Fibroblast of pulmonary artery (primary cell): ENCODE results near the gene ADAM10.
A peak's percentile ranks its signal among the peaks of the same experiment; 100 is the strongest.

ENCODE experiments used
- DNase-seq: peaks from one replicate; pipeline ENCODE4 v3.0.0-alpha.2; 2010; ENCODE audit warnings: low read depth
- H3K4me3 ChIP-seq: replicated peaks from 2 replicates; pipeline ENCODE4 v1.5.1; 2011; ENCODE audit warnings: low read depth, mild to moderate bottlenecking, control low read depth, low read length, moderate library complexity
- TF ChIP-seq, protein P1 (sequence below): IDR thresholded peaks from 2 replicates; pipeline ENCODE4 v1.5.1; 2011; ENCODE audit warnings: mild to moderate bottlenecking, control low read depth, low read length, inconsistent platforms; ENCODE audit errors: missing control alignments

The ADAM10 gene

DNA sequence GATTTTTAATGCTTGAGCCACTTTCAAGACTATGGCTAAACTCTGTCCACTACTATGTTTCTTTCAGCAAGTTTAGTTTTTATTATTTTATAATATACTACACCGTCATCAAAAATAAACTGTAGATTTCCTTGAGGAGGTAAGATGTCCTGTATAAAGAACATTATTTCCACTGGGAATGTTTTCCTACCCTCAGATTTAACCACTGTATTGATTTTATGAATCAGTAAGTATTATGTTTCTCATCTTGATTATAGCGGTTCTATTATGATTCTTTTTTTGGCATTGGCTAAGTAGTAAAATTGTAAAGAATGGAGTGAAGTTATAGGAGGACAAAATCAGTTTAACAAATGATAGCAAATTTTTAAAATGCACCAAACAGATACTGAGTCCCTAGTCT, 44.4 kb downstream of the ADAM10 start:
- TF ChIP-seq, protein P1, sequence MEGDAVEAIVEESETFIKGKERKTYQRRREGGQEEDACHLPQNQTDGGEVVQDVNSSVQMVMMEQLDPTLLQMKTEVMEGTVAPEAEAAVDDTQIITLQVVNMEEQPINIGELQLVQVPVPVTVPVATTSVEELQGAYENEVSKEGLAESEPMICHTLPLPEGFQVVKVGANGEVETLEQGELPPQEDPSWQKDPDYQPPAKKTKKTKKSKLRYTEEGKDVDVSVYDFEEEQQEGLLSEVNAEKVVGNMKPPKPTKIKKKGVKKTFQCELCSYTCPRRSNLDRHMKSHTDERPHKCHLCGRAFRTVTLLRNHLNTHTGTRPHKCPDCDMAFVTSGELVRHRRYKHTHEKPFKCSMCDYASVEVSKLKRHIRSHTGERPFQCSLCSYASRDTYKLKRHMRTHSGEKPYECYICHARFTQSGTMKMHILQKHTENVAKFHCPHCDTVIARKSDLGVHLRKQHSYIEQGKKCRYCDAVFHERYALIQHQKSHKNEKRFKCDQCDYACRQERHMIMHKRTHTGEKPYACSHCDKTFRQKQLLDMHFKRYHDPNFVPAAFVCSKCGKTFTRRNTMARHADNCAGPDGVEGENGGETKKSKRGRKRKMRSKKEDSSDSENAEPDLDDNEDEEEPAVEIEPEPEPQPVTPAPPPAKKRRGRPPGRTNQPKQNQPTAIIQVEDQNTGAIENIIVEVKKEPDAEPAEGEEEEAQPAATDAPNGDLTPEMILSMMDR: no peak
- no peak overlapping the region for H3K4me3 ChIP-seq
- no peak for DNase-seq

DNA sequence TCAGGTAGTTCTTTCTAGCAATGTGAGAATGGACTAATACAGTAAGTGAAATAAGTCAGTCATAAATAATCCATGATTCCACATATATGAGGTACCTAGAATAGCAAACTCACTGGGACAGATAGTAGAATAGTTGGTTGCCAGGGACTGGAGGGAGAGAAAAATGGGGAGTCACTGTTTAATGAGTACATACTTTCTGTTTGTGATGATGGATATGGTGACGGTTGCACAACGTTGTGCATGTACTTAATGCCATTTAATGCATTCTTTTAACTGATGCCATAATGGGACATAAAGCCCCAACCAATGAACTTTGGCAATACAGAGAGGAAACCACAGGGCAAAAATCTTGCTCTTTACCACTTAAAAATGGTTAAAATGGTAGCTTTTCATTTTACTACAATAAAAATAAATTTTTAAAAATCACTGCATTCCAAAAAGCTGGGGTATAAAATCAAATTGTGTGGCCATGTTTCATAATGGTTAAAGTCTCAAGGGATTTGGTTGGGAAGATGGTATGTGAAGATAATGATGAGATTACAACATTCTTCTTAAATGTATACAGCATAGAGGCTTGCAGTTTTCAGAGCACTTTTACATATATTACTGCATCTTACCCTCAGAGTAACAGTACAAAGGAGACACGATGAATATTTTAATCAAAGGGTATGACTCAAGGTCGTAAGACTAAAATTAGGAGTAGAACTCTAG, 45.2 kb downstream of the ADAM10 start:
- DNase-seq: peak; percentile 26
- TF ChIP-seq, protein P1: no peak
- H3K4me3 ChIP-seq: no peak overlapping the region

DNA sequence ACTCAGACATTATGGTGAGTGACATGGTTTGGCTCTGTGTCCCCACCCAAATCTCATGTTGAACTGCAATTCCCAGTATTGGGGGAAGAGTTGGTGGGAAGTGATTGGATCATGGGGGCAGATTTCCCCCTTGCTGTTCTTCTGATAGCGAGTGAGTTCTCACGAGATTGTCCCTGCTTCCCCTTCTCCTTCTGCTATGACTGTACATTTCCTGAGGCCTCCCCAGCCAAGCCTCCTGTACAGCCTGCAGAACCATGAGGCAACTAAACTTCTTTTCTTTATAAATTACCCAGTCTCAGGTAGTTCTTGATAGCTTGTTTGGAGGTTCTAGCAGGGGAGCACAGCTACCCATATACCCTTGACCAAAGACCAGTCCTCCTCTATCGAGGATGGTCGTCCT, 45.9 kb downstream of the ADAM10 start:
- no peak overlapping the region for H3K4me3 ChIP-seq
- TF ChIP-seq, protein P1: no peak
- DNase-seq: no peak

DNA sequence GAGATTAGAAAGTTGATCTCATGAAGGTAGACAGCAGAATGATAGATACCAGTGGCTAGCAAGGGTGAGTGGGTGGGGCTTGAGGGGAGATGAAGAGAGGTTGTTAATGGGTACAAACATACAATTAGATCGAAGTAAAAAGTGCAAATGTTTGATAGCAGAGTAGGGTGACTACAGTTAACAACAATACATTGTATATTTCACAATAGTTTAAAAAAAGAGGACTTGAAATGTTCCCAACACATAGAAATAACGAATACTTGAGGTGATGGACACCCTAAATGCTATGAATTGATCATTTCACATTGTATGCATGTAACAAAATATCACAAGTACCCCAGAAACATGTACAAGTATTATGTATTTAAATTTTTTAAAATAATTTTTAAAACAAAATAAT, 47.3 kb downstream of the ADAM10 start:
- no peak for DNase-seq
- no peak overlapping the region for H3K4me3 ChIP-seq
- TF ChIP-seq, protein P1: no peak

DNA sequence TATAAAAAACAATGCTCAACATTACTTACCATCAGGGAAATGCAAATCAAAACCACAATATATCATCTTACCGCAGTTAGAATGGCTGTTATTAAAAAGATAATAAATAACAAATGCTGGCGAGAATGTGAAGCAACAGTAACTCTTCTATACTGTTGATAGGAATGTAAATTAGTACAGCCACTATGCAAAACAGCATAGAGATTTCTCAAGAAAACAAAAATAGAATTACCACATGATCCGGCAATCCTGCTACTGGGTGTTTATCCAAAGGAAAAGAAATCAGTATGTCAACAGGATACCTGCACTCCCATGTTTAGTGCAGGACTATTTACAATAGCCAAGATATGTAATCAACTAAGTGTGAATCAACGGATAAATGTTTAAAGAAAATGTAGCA, 48.1 kb downstream of the ADAM10 start:
- DNase-seq: no peak
- H3K4me3 ChIP-seq: no peak overlapping the region
- TF ChIP-seq, protein P1: no peak

DNA sequence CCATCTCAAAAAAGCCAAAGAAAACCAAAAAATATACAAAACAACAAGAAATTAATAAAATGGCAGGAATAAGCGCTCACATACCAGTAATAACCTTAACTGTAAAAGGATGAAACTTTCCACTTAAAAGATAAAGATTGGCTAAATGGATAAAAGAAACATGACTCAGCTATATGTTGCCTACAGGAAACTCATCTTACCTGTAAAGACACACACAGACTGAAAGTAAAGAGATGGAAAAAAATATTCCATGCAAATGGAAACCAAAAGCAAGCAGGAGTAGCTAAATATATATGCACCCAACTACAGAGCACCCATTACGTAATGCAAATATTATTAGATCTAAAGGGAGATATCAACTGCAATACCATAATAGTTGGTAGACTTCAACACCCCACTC, 49.7 kb downstream of the ADAM10 start:
- TF ChIP-seq, protein P1: no peak
- no peak overlapping the region for H3K4me3 ChIP-seq
- no peak for DNase-seq

DNA sequence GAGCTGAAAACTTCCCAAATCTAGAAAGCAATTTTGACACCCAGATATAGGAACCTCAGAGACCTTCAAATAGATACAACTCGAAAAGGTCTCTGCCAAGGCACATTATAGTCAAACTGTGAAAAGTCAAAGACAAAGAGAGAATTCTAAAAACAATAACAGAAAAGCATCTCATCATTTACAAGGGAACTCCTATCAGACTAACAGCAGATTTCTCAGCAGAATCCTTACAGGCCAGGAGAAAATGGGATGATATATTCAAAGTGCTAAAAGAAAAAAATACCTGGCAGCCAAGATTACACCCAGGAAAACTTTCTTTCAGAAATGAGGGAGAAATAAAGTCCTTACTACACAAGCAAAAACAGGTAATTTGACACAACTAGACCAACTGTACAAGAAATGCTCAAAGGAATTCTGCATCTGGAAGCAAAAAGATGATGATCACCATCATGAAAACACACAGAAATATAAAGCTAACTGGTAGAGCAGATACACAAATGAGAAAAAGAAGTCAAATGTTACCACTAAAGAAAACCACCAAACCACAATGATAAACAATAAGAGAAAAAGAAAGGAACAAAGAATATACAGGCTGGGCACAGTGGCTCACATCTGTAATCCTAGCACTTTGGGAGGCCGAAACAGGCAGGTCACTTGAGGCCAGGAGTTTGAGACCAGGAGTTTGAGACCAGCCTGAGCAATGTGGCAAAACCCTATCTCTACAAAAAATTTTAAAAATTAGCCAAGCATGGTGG, 50.4 kb downstream of the ADAM10 start:
- DNase-seq: no peak
- TF ChIP-seq, protein P1: no peak
- no peak overlapping the region for H3K4me3 ChIP-seq
